ENCODE results near the gene PPP6R2.

GRCh38 chr22:50313021-50313420 lies 30.1 kb upstream of the PPP6R2 start:
- TF ChIP-seq CTCF (IDR thresholded peaks at IDR 0.05) (no peak), POLR2A (IDR thresholded peaks at IDR 0.05) (no peak), POLR2AphosphoS5 (IDR thresholded peaks at IDR 0.05) (no peak)

Data from breast epithelium (tissue), 3 donors.